Stomach smooth muscle (tissue), 2 donors: ENCODE data around the gene GCLM.
"Not testable (repeated sequence)": the region's sequence is repeated elsewhere in the genome, so short reads cannot be mapped to it uniquely, and the experiment has no call there.

Experiments
- H3K27ac ChIP-seq: one replicate; pipeline ENCODE4 v1.7.0; 2013; ENCODE audit warnings: mild to moderate bottlenecking, low read length, inconsistent platforms
- H3K27me3 ChIP-seq, 2 donors: one replicate each; pipeline ENCODE4 v1.7.0; 2013; ENCODE audit warnings: low read length in 2 of 2; ENCODE audit not compliant: insufficient read depth in 2 of 2, control insufficient read depth in 1 of 2
- H3K36me3 ChIP-seq, 2 donors: one replicate each; pipeline ENCODE4 v1.7.0; 2013; ENCODE audit warnings: low read length in 2 of 2; ENCODE audit not compliant: control insufficient read depth in 2 of 2, insufficient read depth in 2 of 2
- H3K4me1 ChIP-seq: one replicate; pipeline ENCODE4 v1.7.0; 2013; ENCODE audit warnings: low read length; ENCODE audit not compliant: control insufficient read depth, insufficient read depth
- H3K4me3 ChIP-seq, 2 donors: one replicate each; pipeline ENCODE4 v1.7.0; 2013; ENCODE audit warnings: low read length in 2 of 2
- H3K9ac ChIP-seq, 2 donors: one replicate each; pipeline ENCODE4 v1.7.0; 2013; ENCODE audit warnings: low read length in 2 of 2, mild to moderate bottlenecking in 1 of 2
- H3K9me3 ChIP-seq, 2 donors: one replicate each; pipeline ENCODE4 v1.7.0; 2013; ENCODE audit warnings: low read length in 2 of 2; ENCODE audit not compliant: control insufficient read depth in 2 of 2
- donor health status: healthy.
- donor health status: Pancreatic carcinoma.

The GCLM gene

GRCh38 chr1:93888900-93889299 is 20.3 kb downstream of the GCLM start:
- Histone ChIP-seq H3K27me3 (no peaks in the 10 kb centered on the region), H3K27ac (no peak overlapping the region), H3K36me3 (peaks cover 0 to 7% of the 10 kb centered on the region in 2 donors), H3K4me1 (no peaks in the 10 kb centered on the region), H3K9ac (no peak overlapping the region), H3K4me3 (no peak overlapping the region), H3K9me3 (no peaks in the 10 kb centered on the region)

- Histone ChIP-seq H3K9ac (no peak overlapping the region), H3K27me3 (no peaks in the 10 kb centered on the region), H3K4me1 (peaks cover 8% of the 10 kb centered on the region), H3K9me3 (no peaks in the 10 kb centered on the region), H3K27ac (no peak overlapping the region), H3K4me3 (no peak overlapping the region), H3K36me3 (no peaks in the 10 kb centered on the region)
Measured at GRCh38 chr1:93882269-93882668, 27.0 kb downstream of the GCLM start.

GRCh38 chr1:93880731-93881130 is 28.5 kb downstream of the GCLM start:
- Histone ChIP-seq H3K9ac (no peak overlapping the region), H3K9me3 (no peaks in the 10 kb centered on the region), H3K36me3 (peaks cover 4 to 8% of the 10 kb centered on the region in 2 donors), H3K27me3 (no peaks in the 10 kb centered on the region), H3K27ac (no peak overlapping the region), H3K4me3 (no peak overlapping the region), H3K4me1 (peaks cover 11% of the 10 kb centered on the region)

DNA sequence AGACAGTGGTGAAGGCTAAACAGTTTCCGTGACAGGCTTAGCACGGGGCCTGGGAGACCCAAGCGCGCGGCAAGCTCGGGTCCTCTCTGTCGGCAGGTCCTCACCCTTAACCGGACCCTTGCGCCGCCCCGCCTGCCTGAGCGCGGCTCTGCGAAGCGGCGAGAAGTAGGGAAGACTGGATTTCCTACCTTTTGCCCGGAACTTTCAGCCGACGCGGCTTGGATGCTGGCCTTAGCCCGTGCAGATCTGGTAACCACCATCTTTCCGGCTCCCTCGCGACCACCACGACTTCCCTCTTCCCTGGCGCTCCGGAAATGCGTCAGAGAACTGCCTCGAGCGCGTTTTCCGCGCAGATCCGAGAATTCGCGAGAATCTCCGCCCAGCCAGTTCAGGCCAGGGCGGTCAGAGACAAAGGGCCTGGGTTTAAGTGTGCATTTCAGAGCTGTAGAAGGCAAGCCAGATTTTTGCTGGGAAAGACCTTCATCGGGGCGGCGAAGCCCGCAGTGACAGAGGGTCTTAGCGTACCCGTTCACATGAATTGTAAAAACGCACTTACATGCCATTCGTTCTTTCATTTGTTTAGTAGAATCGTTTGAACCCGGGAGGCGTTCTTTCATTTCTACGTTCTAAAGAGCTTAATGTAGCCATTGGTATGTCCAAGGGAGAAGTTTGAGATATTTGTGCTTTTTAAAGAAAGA is 30.2 kb downstream of the GCLM start, which contains the start of gene DNTTIP2:
TSS of gene DNTTIP2 (minus strand) at position 318 of the 698 bp plus-strand sequence. CDS start at position 260, 58 bp downstream.
- Histone ChIP-seq H3K27ac (peak within 1 kb of the TSS; percentile 94), H3K9ac (peak within 1 kb of the TSS; percentile 96 to 98), H3K27me3 (no peaks in the 10 kb centered on the region), H3K36me3 (peaks cover 14 to 22% of the 10 kb centered on the region in 2 donors), H3K9me3 (no peaks in the 10 kb centered on the region), H3K4me1 (peaks cover 11% of the 10 kb centered on the region), H3K4me3 (peak within 1 kb of the TSS; percentile 83 to 98)

GRCh38 chr1:93878501-93878888 is 30.7 kb downstream of the GCLM start:
- Histone ChIP-seq H3K27me3 (no peaks in the 10 kb centered on the region), H3K4me3 (peak overlapping the region; percentile 83 to 98), H3K4me1 (peaks cover 11% of the 10 kb centered on the region), H3K9ac (peak overlapping the region; percentile 96 to 98), H3K27ac (peak overlapping the region; percentile 94), H3K9me3 (no peaks in the 10 kb centered on the region), H3K36me3 (peaks cover 15 to 26% of the 10 kb centered on the region in 2 donors)

GRCh38 chr1:93877529-93877928 is 31.7 kb downstream of the GCLM start:
- no peaks in the 10 kb centered on the region for H3K27me3 ChIP-seq
- no peak overlapping the region for H3K4me3 ChIP-seq
- H3K27ac ChIP-seq: no peak overlapping the region
- no peak overlapping the region for H3K9ac ChIP-seq
- peaks cover 15 to 26% of the 10 kb centered on the region in 2 donors for H3K36me3 ChIP-seq
- H3K4me1 ChIP-seq: peaks cover 11% of the 10 kb centered on the region
- H3K9me3 ChIP-seq: no peaks in the 10 kb centered on the region

GRCh38 chr1:93876244-93876643 is 33.0 kb downstream of the GCLM start:
- H3K4me1 ChIP-seq: peaks cover 11% of the 10 kb centered on the region
- no peak overlapping the region for H3K9ac ChIP-seq
- no peaks in the 10 kb centered on the region for H3K27me3 ChIP-seq
- H3K36me3 ChIP-seq: peaks cover 22 to 36% of the 10 kb centered on the region in 2 donors
- no peak overlapping the region for H3K27ac ChIP-seq
- H3K9me3 ChIP-seq: no peaks in the 10 kb centered on the region
- H3K4me3 ChIP-seq: no peak overlapping the region

GRCh38 chr1:93874025-93874651 is 35.1 kb downstream of the GCLM start:
- Histone ChIP-seq H3K36me3 (peaks cover 38 to 52% of the 10 kb centered on the region in 2 donors), H3K9me3 (no peaks in the 10 kb centered on the region), H3K4me3 (no peak overlapping the region), H3K4me1 (peaks cover 11% of the 10 kb centered on the region), H3K27me3 (no peaks in the 10 kb centered on the region), H3K9ac (no peak overlapping the region), H3K27ac (no peak overlapping the region)

DNA sequence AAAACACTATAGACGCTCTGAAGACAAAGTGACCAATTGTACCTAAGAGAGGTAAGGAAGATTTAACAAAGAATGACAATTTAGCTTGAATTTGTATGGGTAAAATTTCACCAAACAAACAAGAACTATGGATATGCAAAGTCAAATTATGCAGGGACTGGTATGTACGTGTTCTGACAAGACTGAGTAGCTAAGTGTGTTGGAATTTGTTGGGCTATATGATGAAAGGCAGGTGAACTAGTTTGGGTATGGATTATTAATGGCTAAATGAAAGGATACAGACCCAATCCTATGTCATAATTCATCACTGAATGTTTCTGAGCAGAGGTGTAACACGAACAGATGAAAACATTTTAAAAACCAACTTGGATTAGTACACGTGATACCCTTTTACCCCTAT is 37.9 kb downstream of the GCLM start:
- Histone ChIP-seq H3K9me3 (no peaks in the 10 kb centered on the region), H3K9ac (no peak overlapping the region), H3K36me3 (peaks cover 39 to 54% of the 10 kb centered on the region in 2 donors), H3K27ac (no peak overlapping the region), H3K4me3 (no peak overlapping the region), H3K27me3 (no peaks in the 10 kb centered on the region), H3K4me1 (peaks cover 1% of the 10 kb centered on the region)

GRCh38 chr1:93869653-93870052 is 39.6 kb downstream of the GCLM start:
- Histone ChIP-seq H3K4me3 (no peak overlapping the region), H3K9me3 (no peaks in the 10 kb centered on the region), H3K4me1 (no peaks in the 10 kb centered on the region), H3K27me3 (no peaks in the 10 kb centered on the region), H3K9ac (no peak overlapping the region), H3K27ac (no peak overlapping the region), H3K36me3 (peaks cover 34 to 44% of the 10 kb centered on the region in 2 donors)

GRCh38 chr1:93868492-93868891 is 40.7 kb downstream of the GCLM start:
- not testable (repeated sequence) for H3K27me3 ChIP-seq, H3K9ac ChIP-seq, H3K4me1 ChIP-seq, H3K4me3 ChIP-seq, H3K9me3 ChIP-seq, H3K27ac ChIP-seq
- peaks cover 27 to 34% of the 10 kb centered on the region in 2 donors for H3K36me3 ChIP-seq
